ENCODE data around the gene HSPG2. TPM values are rescaled to one million over a fixed set of nuclear protein-coding genes. Genes with fewer than 3 reads are reported as not detected.
"Not testable (repeated sequence)": the region's sequence is repeated elsewhere in the genome, so short reads cannot be mapped to it uniquely, and the experiment has no call there.

Gene HSPG2
- total RNA-seq, 1 donor from 2014 or later = 28.7 TPM

DNA sequence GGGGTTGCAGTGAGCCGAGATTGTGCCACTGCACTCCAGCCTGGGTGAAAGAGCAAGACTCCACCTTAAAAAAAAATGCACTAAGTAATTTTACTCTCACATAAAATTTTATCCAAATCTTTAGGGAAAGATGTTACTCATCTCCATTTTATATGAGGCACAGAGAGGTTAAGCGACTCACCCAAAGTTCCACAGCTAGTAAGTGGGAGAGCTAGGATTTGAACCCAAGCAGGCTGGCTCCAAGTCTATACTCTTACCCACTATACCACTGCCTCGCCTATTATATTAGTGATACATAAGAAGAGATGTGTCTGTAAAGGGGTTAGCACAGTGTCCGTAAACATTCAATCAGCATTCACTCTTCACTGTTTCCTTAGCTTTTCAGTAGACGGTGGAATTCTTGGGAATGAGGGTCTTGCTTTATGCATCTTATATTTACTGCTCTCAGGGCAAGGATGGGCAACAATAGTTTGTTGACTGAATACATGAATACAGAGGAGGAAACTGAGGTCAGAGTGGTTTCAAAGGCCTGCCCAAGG lies 109.9 kb downstream of the HSPG2 start:
- FAIRE-seq = no peak
- no peak for TF ChIP-seq CTCF (IDR thresholded peaks at IDR 0.05; ENCODE audit: insufficient read depth, low read length, severe bottlenecking)
- no peaks in the 10 kb centered on the region for H3K27me3 ChIP-seq (ENCODE audit: control insufficient read depth, insufficient read depth, low read length)
- H3K4me3 ChIP-seq (ENCODE audit: low read depth, low read length) = no peak overlapping the region
- peaks cover 44% of the 10 kb centered on the region for H3K36me3 ChIP-seq (ENCODE audit: control insufficient read depth, insufficient read depth, low read length)
- DNase-seq (ENCODE audit: low read depth) = no peak

- not testable (repeated sequence) for DNase-seq (ENCODE audit: low read depth); FAIRE-seq; H3K4me3 ChIP-seq (ENCODE audit: low read depth, low read length); H3K27me3 ChIP-seq (ENCODE audit: control insufficient read depth, insufficient read depth, low read length)
- H3K36me3 ChIP-seq (ENCODE audit: control insufficient read depth, insufficient read depth, low read length) = peaks cover 45% of the 10 kb centered on the region
Observed at GRCh38 chr1:21826694-21827093, 110.4 kb downstream of the HSPG2 start.

- no peak overlapping the region for H3K4me3 ChIP-seq (ENCODE audit: low read depth, low read length)
- no peak for TF ChIP-seq CTCF (IDR thresholded peaks at IDR 0.05; ENCODE audit: insufficient read depth, low read length, severe bottlenecking)
- H3K36me3 ChIP-seq (ENCODE audit: control insufficient read depth, insufficient read depth, low read length) = peaks cover 36% of the 10 kb centered on the region
- no peak for DNase-seq (ENCODE audit: low read depth)
- FAIRE-seq = peak; percentile 32
- no peaks in the 10 kb centered on the region for H3K27me3 ChIP-seq (ENCODE audit: control insufficient read depth, insufficient read depth, low read length)
Observed at GRCh38 chr1:21825393-21825792, 111.7 kb downstream of the HSPG2 start.

GRCh38 chr1:21824926-21825325 lies 112.2 kb downstream of the HSPG2 start:
- no peak for FAIRE-seq

DNA sequence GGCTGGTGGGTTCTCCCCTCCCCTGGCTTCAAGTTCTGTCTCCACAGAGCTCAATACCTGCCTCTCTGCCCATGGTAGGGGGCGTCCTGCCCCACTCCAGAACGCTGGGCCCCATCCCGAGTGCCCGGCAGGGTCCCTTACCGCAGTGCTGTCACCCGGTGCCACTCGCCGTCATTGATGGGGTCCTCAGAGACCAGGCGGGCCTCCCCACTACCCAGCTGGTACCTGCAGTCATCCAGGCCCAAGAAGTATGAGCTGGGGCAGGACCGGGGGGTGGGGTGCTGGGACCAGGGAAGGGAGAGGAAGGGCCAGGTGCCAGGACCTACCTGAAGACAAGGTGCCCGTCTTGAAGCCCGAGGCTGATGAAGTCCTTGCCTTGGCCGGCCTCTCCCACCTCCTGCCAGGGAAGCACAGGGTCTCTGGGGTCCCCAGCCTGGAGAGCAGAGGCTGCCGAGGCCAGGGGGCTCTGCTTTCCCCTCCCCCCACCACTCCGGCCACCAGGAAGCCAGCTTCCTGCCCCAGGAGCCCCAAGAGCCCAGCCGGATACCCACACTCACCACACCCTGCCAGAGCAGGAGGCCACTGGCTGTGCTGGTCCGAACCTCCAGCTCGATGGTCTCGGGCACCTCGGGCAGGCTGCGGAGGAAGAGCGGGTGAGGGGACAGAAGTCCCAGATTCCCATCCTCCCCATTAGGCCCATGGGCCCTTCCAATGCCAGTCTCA lies 113.0 kb downstream of the HSPG2 start:
- no peak for FAIRE-seq
- Histone ChIP-seq H3K36me3 (ENCODE audit: control insufficient read depth, insufficient read depth, low read length) (peaks cover 30% of the 10 kb centered on the region), H3K4me3 (ENCODE audit: low read depth, low read length) (no peak overlapping the region), H3K27me3 (ENCODE audit: control insufficient read depth, insufficient read depth, low read length) (no peaks in the 10 kb centered on the region)
- DNase-seq (ENCODE audit: low read depth) = no peak
- TF ChIP-seq CTCF (IDR thresholded peaks at IDR 0.05; ENCODE audit: insufficient read depth, low read length, severe bottlenecking) = no peak

More at GRCh38 chr1:21824926-21825325, 112.2 kb downstream of the HSPG2 start:
- no peak for DNase-seq (ENCODE audit: low read depth)
- TF ChIP-seq CTCF (IDR thresholded peaks at IDR 0.05; ENCODE audit: insufficient read depth, low read length, severe bottlenecking) = no peak
- Histone ChIP-seq H3K4me3 (ENCODE audit: low read depth, low read length) (no peak overlapping the region), H3K36me3 (ENCODE audit: control insufficient read depth, insufficient read depth, low read length) (peaks cover 33% of the 10 kb centered on the region), H3K27me3 (ENCODE audit: control insufficient read depth, insufficient read depth, low read length) (no peaks in the 10 kb centered on the region)

DNA sequence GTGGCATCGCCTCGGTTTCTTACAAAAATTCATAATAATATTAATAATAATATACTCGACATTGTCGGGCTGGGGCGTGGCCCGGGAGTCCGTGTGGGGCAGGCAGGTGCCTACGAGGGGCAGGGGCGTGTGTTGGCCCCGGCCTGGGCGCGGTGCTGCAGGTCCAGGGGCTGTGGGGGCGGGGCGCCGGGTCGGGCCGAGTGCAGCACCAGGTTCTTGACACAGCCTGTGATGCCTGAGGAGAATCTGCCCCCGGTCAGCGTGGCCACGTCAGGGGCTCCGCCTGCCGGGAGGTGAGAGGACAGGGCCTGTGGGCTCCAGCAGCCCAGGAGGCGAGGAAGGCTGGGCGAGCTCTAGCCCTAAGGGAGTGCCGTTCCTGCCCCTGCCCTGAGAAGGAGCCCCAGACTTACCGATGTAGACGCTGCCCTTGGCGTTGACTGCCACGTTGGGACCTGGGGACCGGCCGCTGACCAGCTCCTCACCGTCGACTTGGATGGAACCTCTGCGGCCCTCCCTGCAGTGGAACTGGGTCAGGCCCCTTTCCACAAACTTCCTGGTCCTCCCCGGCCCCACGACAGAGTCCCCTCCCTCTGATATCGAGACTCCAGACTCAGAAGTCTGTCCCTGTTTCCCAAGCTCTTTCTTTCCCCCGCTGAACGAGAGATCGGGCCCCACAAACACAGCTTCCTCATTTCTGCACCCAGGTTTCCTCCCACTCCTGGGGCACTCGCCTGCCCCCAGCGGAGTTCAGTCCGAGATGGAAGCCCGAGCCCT lies 113.7 kb downstream of the HSPG2 start:
- no peak for FAIRE-seq
- Histone ChIP-seq H3K4me3 (ENCODE audit: low read depth, low read length) (no peak overlapping the region), H3K27me3 (ENCODE audit: control insufficient read depth, insufficient read depth, low read length) (no peaks in the 10 kb centered on the region), H3K36me3 (ENCODE audit: control insufficient read depth, insufficient read depth, low read length) (peaks cover 24% of the 10 kb centered on the region)
- DNase-seq (ENCODE audit: low read depth) = no peak
- TF ChIP-seq CTCF (IDR thresholded peaks at IDR 0.05; ENCODE audit: insufficient read depth, low read length, severe bottlenecking) = no peak

All from bronchial epithelial cell (primary cell).